ENCODE results near the gene RAF1. TPM values are rescaled to one million over a fixed set of nuclear protein-coding genes. Genes with fewer than 3 reads are reported as not detected.

The RAF1 gene
- total and polyA plus RNA-seq, 2 of the 13 experiments (the other 11 are each of a cell fraction or from before 2014, with no cell fraction given), result 72.2 to 91.4 TPM

GRCh38 chr3:12569836-12570235, 94.1 kb downstream of the RAF1 start:
- Histone ChIP-seq H3K9me3 (ENCODE audit: low read length) (no peaks in the 10 kb centered on the region), H3K27me3 (ENCODE audit: control insufficient read depth in 1 of 2, insufficient read depth in 2 of 2, low read length in 2 of 2) (no peaks in the 10 kb centered on the region), H2AFZ (ENCODE audit: low read length) (no peak overlapping the region), H3K4me3 (replicated peaks in 1 of 3; ENCODE audit: insufficient read depth in 1 of 3, low read depth in 2 of 3, low read length in 3 of 3) (no peak overlapping the region), H3K27ac (ENCODE audit: extremely low read length, insufficient read depth, low read length) (no peak overlapping the region), H3K4me2 (ENCODE audit: low read depth, low read length) (no peak overlapping the region), H3K36me3 (replicated peaks in 1 of 2; ENCODE audit: control insufficient read depth in 1 of 2, insufficient read depth in 2 of 2, low read length in 2 of 2) (peaks cover 34 to 65% of the 10 kb centered on the region in 2 experiments), H3K79me2 (ENCODE audit: insufficient read depth, low read length) (peaks cover 44% of the 10 kb centered on the region), H4K20me1 (ENCODE audit: insufficient read depth, low read length) (peaks cover 27% of the 10 kb centered on the region), H3K4me1 (ENCODE audit: insufficient read depth, low read length) (peaks cover 9% of the 10 kb centered on the region), H3K9ac (ENCODE audit: insufficient read depth, low read depth, low read length) (no peak overlapping the region)
- ChIA-PET CTCF (ENCODE audit: low intra/inter-chr PET ratio, low total read pairs) (no interaction called here), POLR2A (no interaction called here)
- intact Hi-C loops (cut with micrococcal nuclease; ENCODE audit: unreplicated experiment), result no loop called here
- TF ChIP-seq RBM22 (optimal IDR thresholded peaks at IDR 0.05; ENCODE audit: low read length), result peak; percentile 41
- TF ChIP-seq TRAFD1 (CRISPR knock-in tag; IDR thresholded peaks at IDR 0.05; ENCODE audit: borderline replicate concordance), result no peak
- no peak for TF ChIP-seq ZNF124 (CRISPR knock-in tag; IDR thresholded peaks at IDR 0.05)
- no peak for TF ChIP-seq ZBTB26 (CRISPR knock-in tag; IDR thresholded peaks at IDR 0.05; ENCODE audit: borderline replicate concordance)
- no peak for TF ChIP-seq ZNF275 (CRISPR knock-in tag; IDR thresholded peaks at IDR 0.05; ENCODE audit: borderline replicate concordance)
- TF ChIP-seq PHB2 (IDR thresholded peaks at IDR 0.05; ENCODE audit: partially characterized antibody), result no peak
- no peak for TF ChIP-seq RXRB (CRISPR knock-in tag; IDR thresholded peaks at IDR 0.05; ENCODE audit: borderline replicate concordance)
- no peak for TF ChIP-seq ZNF792 (CRISPR knock-in tag; IDR thresholded peaks at IDR 0.05)
- FAIRE-seq (no peak), ATAC-seq (no peak), DNase-seq (ENCODE audit: low spot score) (no peak)
- WGBS (ENCODE audit: low lambda C conversion rate), result 98% methylated on average over 6 of the region's 6 CpGs
- BruUV-seq (replicated peaks), result no TSS peak
- in situ Hi-C loops (cut with HindIII; ENCODE audit: extremely low pct_ligation_motif_present, low pct_unique_long_range_greater_than_20kb), result no loop called here
